Kidney glomerular epithelial cell (primary cell): ENCODE measurements around the gene RPL6.
A peak's percentile ranks its signal among the peaks of the same experiment; 100 is the strongest.

Experiments
- DNase-seq: peaks from one replicate; lab custom pipeline; 2025; lab: John Stamatoyannopoulos, UW

The RPL6 gene

GRCh38 chr12:112380663-112381405, 28.6 kb downstream of the RPL6 start:
- DNase-seq, result peak; percentile 18

- no peak for DNase-seq
Observed at GRCh38 chr12:112375105-112375504, 34.3 kb downstream of the RPL6 start.

- no peak for DNase-seq
Observed at GRCh38 chr12:112374166-112374740, 35.2 kb downstream of the RPL6 start.

GRCh38 chr12:112370868-112371510, 38.4 kb downstream of the RPL6 start:
- DNase-seq, result no peak

GRCh38 chr12:112370199-112370598, 39.2 kb downstream of the RPL6 start:
- no peak for DNase-seq

- no peak for DNase-seq
Observed at GRCh38 chr12:112368856-112369255, 40.5 kb downstream of the RPL6 start.

GRCh38 chr12:112367965-112368364, 41.4 kb downstream of the RPL6 start:
- no peak for DNase-seq

GRCh38 chr12:112362310-112362709, 47.1 kb downstream of the RPL6 start:
- DNase-seq, result no peak

GRCh38 chr12:112361271-112361670, 48.1 kb downstream of the RPL6 start:
- no peak for DNase-seq

GRCh38 chr12:112359290-112359689, 50.1 kb downstream of the RPL6 start:
- no peak for DNase-seq

GRCh38 chr12:112357214-112357613, 52.2 kb downstream of the RPL6 start:
- DNase-seq, result no peak
